HS-5 (cell line): ENCODE measurements around the gene NOD1.

Source experiments
- DNase-seq: peaks from one replicate; pipeline ENCODE4 v3.0.0-alpha.2; 2012; ENCODE audit warnings: low read depth

The NOD1 gene

DNA sequence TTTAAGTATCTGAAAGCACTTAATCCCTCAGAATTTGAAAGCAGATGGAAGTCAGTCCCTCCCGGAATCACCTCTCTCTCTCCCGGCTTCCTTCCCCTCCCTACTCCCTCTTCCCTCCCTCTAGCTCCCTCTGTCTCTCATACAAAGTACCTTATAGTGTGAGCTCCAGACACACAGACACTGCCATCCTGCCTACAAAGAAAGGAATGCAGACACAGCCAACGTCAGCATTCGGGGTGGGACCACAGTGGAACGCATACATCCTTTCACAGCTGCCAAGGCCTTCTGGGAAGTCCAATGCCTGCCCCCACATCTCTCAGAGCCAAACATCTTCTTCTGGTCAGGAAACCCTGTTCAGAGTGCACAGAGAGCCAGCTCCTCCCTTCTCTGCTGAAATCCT lies 9.3 kb downstream of the NOD1 start:
- DNase-seq, result peak; percentile 77

DNA sequence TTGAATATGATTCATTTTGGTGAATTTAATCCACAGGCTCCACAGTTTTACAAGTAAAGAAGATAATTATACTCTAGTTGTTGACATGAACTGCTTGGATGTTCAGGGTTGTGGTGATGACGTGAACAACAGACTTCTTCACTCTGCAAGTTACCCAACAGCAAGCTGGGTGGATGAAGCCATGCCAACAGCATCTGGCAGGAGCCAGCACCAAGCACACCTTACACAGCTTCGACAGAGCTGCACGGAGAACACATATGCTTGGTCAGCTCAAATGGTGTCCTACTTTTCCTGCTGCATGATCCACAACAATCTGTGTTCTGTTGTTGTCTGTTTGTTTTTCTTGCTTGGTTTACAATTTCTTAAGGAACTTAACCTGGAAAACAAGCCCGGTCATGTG lies 9.8 kb downstream of the NOD1 start:
- DNase-seq, result no peak

GRCh38 chr7:30468041-30468440 lies 10.5 kb downstream of the NOD1 start:
- DNase-seq, result no peak

GRCh38 chr7:30467271-30467670 lies 11.3 kb downstream of the NOD1 start:
- no peak for DNase-seq

DNA sequence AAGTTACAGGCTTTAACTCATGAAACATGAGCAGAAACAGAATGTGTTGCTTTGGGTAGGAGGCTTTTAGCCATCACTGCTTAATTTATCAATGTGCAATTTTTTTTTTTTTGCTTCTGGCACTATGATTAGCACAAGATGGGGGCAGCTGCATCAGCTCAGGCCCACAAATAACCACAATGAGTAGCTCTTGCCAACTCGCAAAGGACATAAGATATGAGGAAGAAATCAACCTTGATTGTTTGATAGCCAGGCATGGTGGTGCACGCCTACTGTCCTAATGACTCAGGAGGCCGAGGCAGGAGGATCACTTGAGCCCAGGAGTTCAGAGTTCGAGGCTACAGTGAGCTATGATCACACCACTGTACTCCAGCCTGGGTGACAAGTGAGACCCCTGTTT lies 12.3 kb downstream of the NOD1 start:
- no peak for DNase-seq

- no peak for DNase-seq
These were observed 12.8 kb downstream of the NOD1 start for GRCh38 chr7:30465811-30466180.

DNA sequence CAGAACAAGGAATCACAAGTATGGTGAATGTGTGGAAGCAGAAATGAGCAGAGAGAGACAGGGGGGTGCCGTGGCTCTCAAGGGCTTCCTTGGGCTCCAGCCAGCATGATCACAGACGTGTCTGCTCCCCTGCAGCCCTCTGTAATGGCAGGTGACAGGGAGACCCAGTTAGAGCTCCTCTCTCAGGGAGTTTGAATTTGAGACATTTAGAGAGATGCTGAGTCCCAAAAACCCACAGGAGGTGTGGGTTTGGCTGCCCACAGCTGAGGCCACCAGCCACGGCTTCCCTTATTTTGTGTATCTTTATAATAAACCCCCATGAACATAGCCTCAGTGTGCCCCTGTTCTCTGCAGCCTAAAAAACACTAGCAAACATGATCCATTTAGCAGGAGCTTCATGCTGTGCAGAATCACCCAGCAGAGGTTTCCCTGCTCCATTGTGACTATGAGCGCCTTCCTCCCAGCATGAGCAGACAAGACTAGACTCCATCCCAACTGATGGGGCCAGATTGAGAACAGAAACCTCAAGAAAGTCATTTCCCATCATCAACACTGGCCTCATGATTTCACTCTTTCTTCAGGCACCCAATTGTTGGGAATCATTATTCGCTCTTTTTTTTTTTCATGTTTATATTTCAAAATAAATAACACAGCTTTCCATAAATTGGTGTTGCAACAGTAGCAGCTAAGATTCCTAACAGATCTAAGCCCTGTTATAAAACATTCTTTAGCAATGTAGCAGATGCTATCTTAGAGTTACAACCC lies 13.4 kb downstream of the NOD1 start:
- DNase-seq, result no peak

DNA sequence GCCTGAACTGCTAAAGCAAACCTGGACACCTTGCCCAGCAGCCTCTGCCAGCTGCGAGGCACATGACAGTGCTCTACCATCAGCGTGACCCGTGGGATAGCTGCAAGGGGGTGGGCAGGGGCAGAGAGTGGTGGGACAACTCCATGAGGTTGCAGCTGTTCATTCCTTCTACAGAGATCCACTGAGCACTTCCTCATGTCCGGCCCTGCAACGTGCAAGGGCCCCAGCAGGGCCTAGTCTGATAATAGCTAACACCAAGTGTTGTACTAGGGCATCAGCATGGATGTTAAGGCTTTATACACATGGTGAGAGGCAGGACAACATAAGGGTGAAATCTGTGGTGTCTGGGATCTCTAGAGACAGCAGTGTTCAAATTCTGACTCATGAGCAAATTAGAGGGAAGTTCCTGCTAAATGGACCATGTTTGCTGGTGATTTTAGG lies 14.3 kb downstream of the NOD1 start:
- no peak for DNase-seq

DNA sequence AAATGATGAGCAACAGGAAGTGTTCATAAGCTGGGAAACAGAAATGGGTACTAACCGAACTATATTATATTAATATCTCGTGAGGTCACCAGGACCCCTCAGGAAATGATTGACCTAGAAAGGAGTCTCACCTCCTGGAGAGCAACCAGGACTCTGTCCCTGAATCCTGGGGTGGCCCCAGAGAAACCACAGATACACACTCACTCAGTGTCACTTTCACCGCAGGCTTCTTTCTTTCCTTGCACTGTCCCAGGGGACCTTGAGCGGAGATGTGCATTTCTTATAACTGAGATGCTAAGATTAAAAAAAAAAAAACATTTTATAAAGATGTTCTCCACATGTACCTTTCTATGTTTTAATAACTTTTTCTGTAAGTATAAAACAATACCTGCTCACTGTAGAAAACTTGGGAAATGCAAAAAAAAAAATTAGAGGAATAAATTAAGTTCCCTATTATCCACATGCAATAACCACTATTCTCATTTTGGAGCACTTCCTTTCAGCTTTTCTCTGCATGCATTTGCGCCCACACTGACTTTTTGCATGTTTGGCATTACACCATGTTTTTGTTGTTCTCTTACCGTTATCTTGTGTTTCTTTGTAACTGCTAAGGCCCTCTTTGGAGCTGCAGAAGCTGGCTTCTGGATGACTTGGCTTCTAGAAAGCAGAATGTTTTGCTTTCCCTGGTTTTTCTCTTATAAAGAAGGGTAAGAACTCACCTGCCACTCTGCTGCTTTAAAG lies 15.0 kb downstream of the NOD1 start:
- no peak for DNase-seq

GRCh38 chr7:30462179-30462578 lies 16.4 kb downstream of the NOD1 start:
- no peak for DNase-seq

- DNase-seq, result no peak
These were observed 18.3 kb downstream of the NOD1 start for GRCh38 chr7:30460246-30460633.

DNA sequence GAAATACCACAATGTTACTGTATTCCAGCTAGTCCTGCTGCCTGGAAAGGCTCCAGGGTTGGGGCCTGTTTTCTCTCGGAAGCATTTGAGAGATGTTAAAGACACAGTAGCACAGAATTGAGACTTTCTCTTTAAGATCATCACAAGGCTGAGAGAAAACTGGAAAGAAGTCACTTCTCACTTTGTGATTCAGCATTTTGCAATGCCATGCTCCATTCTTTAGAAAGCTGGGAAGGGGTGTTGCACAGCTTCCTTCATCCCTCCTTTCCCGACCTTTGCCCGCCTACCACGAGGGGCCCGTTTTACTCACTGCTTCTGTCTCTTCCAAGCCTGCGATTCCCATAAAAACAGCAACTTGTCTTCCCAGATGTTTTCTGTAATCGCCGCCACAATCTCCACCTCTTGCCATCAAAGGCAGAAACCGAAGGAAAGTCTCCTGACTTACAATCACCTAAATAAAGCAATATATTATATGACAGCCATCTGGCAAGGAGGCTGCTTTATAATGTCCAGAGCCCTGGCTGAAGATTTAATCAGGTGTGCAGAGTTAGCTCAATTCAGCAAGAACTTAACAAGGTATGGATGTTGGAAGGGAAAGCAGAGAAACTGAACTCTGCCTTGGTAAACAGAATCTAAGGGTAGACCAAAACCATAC lies 18.9 kb downstream of the NOD1 start:
- peak; percentile 93 for DNase-seq

DNA sequence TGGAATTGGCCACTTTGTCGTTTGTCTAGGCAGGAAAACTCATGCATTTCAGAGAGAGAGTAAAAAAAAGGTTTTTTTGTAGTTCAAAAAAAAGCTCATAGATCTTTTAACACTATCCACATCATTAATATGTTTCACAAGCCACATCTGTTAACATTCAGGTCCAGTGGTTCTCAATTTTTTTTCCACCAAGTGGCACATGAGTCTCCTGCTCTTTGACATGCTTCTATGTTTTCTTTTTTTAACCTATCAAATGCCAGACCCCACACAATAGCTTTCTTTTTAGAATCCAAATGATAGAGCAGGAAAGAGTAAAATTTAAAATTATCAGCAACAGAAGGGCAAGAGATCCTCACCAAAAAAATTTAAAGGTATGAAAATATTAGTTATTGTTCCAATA lies 20.3 kb downstream of the NOD1 start:
- DNase-seq, result no peak

- DNase-seq, result no peak
These were observed 24.7 kb downstream of the NOD1 start for GRCh38 chr7:30453921-30454320.

GRCh38 chr7:30453016-30453415 lies 25.6 kb downstream of the NOD1 start:
- DNase-seq, result no peak

DNA sequence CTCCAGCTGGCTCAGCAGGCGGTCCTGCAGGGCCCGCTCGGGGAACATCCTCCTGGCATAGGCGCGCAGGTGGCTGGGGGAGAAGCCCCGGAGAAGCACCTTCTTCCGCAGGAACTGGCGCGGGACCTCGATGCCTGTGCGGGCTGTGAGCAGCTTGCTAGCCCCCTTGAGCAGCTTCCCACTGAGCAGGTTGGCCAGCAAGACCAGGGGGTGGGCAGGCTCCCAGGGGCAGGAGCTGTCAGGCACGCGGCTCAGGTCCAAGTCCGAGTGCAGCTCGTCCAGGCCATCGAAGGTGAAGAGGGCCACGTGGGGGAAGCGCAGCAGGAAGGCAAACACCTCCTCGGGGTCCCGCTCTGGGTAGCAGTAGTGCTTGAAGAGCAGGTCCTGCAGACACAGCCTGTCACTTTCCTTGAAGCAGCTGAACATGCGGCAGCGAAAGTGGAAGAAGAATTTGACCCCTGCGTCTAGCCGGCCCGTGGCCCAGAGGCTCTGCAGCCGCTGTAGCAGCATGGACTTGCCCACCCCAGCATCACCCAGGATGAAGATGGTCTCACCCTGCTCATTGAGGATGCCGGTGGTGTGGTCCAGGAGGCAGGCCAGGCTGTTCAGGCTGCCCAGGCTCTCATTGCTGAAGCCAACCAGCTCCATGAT lies 26.2 kb downstream of the NOD1 start:
- DNase-seq, result no peak

DNA sequence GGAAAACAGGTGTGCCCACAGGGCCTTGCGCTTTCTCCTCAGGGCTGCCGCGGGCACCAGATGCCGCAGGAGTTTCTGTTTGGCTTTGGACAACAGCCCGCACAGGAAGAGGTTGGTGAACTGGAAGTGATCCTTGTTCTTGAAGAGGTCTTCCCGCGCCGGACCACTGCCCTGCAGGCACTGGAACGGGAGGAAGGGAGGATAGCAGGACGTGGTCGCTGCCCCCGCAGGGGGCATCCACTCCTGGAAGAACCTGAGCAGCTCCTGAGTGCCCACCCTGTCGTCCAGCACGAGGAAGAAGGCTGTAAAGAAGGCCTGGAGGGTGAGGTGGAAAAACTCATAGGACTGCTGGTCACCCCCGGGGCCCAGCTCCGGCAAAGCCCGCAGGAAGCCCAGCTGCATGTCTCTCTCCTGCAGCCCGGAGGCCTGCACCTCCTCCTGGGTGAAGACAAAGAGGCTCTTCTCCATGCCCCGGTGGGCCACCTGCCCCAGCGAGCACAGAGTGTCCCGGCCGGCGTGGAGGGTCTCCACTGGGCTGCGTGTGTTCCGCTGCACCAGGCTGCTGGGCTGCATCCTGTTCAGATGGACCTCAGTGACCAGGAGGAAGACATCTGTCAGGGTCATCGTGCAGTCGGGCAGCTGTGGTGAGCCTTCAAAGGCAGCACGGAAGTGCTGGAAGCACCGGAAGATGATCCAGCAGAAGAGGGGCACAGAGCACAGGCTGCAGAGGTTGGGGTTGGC lies 26.9 kb downstream of the NOD1 start:
- no peak for DNase-seq

- no peak for DNase-seq
These were observed 27.5 kb downstream of the NOD1 start for GRCh38 chr7:30450983-30451497.

GRCh38 chr7:30450240-30450982 lies 28.2 kb downstream of the NOD1 start:
- DNase-seq, result no peak

DNA sequence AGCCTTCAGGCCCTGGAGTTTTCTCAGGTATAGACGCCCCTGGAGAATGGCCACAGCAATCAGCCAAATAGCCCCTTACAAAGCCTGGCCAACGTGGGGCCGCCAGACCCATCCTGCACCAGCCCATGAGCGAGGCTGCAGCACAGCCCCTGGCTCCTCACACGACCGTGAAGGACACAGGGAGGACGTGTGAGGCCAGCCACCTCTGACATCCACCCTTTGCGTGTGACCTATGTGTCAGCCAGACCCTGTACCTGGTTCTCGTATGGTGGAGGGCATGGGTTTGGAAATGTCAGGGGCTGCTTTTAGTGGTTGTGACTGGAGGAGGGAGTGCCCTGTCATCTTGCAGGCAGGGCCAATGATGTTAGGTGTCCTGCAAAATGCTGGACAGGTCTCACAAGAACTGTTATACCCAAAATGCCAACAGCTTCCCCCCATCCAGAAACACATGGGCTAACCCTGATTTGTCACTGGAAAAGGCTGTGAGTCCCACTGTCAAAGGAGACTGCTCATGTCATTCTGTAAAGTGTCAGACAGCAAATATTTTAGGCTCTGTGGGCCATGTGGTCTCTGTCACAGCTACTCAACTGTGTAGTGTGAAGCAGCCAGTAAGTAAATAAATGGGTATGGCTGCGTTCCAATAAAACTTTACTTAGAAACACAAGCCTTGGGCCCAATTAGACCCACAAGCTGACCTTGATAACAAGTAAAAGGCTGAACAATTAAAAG lies 30.0 kb downstream of the NOD1 start:
- no peak for DNase-seq
